Adrenal gland (tissue), 12 donors: Measurements from ENCODE around the gene SLC35F6. TPM values are rescaled to one million over a fixed set of nuclear protein-coding genes. Genes with fewer than 3 reads are reported as not detected.

Experiments
- DNase-seq, 7 donors: peaks; one replicate each; pipeline ENCODE4 v3.0.0-alpha.2; 2019 to 2020
- H3K27ac ChIP-seq, 5 donors: fragments of 200-600 bp; sonication (generic) in 4 of 5; 1 replicate in 3 of 5; 2 replicates in 2 of 5; pipeline versions ENCODE4 v1.5.1 to v1.8.0; 2016 to 2020; ENCODE audit warnings: mild to moderate bottlenecking in 1 of 5
- H3K27me3 ChIP-seq: fragments of 200-600 bp; 2 replicates; pipeline ENCODE4 v1.8.0; 2021
- H3K36me3 ChIP-seq, 2 donors: fragments of 200-600 bp; replicated peaks in 1 of 2; 1 replicate in 1 of 2; 2 replicates in 1 of 2; pipeline versions ENCODE4 v1.5.1 to v1.8.0; 2018 to 2022
- H3K4me1 ChIP-seq, 2 donors: fragments of 200-600 bp; replicated peaks in 1 of 2; 1 replicate in 1 of 2; 2 replicates in 1 of 2; pipeline versions ENCODE4 v1.5.1 to v1.8.0; 2018 to 2021
- H3K4me3 ChIP-seq, 4 donors: fragments of 200-600 bp; sonication (generic) in 3 of 4; one replicate each; pipeline ENCODE4 v1.5.1; 2016 to 2018
- H3K9me3 ChIP-seq, 3 donors: fragments of 200-600 bp; sonication (generic) in 1 of 3; replicated peaks in 1 of 3; 1 replicate in 2 of 3; 2 replicates in 1 of 3; pipeline versions ENCODE4 v1.5.1 to v1.8.0; 2016 to 2021
- POLR2A ChIP-seq, 2 donors: fragments of 450-650 bp; IDR thresholded peaks; one replicate each; pipeline ENCODE4 v1.6.1; 2017; ENCODE audit warnings: antibody characterized with exemption in 2 of 2, mild to moderate bottlenecking in 2 of 2, moderate library complexity in 1 of 2
- WGBS, 4 donors: extraction: QIAGEN DNeasy Blood & Tissue Kit in 2 of 4; methylation state at CpG; one replicate each; pipeline versions ENCODE4 v1.1.5 to v1.1.7; 2013 to 2017; 5-methylcytosine and 5-hydroxymethylcytosine counted together
- intact Hi-C, 2 donors: fragments of 100-400 bp; cut with DNase I; formaldehyde crosslinking; loops; one replicate each; pipeline versions ENCODE4 v1.14.1 to v1.15.0; 2022 to 2023
- polyA plus RNA-seq, 3 donors: library from polyadenylated mRNA; stranded (reverse); fragments of 200-250 nt in 2 of 3; fragments of 350-450 nt in 1 of 3; fragmentation: Illumina TruSeq in 1 of 3; extraction: RNeasy Lipid Tissue Mini Kit (QIAGEN cat#74804) in 1 of 3; gene quantifications; one replicate each; pipeline ENCODE4 v1.2.3, GENCODE V29; 2013 to 2014
- total RNA-seq, 9 donors: library from RNA; depleted of rRNA in 4 of 9; stranded (reverse); fragments of >200 nt in 4 of 9; fragments of 120-200 nt in 1 of 9; fragmentation: NEBNext Ultra II Directional in 1 of 9; extraction: Animal tissue kit (Norgen Biotek cat#: 25700) in 1 of 9; gene quantifications; one replicate each; pipeline versions ENCODE4 v1.1.0 to v1.2.4, GENCODE V29; 2013 to 2023
- TF ChIP-seq, protein P1 (sequence below), 6 experiments: fragments of 450-650 bp in 4 of 6; fragments of 200-600 bp in 2 of 6; sonication (generic) in 1 of 6; IDR thresholded peaks; 1 replicate in 5 of 6; 2 replicates in 1 of 6; pipeline versions ENCODE4 v1.5.1 to v1.8.0; 2016 to 2021; ENCODE audit warnings: antibody characterized with exemption in 6 of 6, mild to moderate bottlenecking in 2 of 6, moderate library complexity in 1 of 6
- donor health status: healthy with polysubstance abuse.
- donor health status: Bipolar disorder and iron deficiency.
- donor health status: DM: yes; HTN: yes; CAD: no.
- donor health status: DM: no; HTN: no; CAD: no.
- donor health status: DM: no; HTN: no; CAD: no.
- donor health status: DM: yes; HTN: yes; CAD: no.

SLC35F6 gene
- total and polyA plus RNA-seq, 12 donors = 20.0 to 92.4 (median 56.7) TPM

GRCh38 chr2:26820932-26821331 lies 56.8 kb downstream of the SLC35F6 start:
- H3K36me3 ChIP-seq = no peaks in the 10 kb centered on the region
- no peaks in the 10 kb centered on the region for H3K4me1 ChIP-seq
- DNase-seq = no peak
- no peak overlapping the region for H3K4me3 ChIP-seq
- peaks cover 3% of the 10 kb centered on the region for H3K27me3 ChIP-seq
- intact Hi-C loops = no loop called here
- WGBS, 4 donors = 74 to 84% (median 84%) methylated on average over 7 of the region's 7 CpGs
- H3K27ac ChIP-seq = no peak overlapping the region
- no peaks in the 10 kb centered on the region for H3K9me3 ChIP-seq
- TF ChIP-seq POLR2A (IDR thresholded peaks at IDR 0.05) = no peak
- TF ChIP-seq, protein P1, sequence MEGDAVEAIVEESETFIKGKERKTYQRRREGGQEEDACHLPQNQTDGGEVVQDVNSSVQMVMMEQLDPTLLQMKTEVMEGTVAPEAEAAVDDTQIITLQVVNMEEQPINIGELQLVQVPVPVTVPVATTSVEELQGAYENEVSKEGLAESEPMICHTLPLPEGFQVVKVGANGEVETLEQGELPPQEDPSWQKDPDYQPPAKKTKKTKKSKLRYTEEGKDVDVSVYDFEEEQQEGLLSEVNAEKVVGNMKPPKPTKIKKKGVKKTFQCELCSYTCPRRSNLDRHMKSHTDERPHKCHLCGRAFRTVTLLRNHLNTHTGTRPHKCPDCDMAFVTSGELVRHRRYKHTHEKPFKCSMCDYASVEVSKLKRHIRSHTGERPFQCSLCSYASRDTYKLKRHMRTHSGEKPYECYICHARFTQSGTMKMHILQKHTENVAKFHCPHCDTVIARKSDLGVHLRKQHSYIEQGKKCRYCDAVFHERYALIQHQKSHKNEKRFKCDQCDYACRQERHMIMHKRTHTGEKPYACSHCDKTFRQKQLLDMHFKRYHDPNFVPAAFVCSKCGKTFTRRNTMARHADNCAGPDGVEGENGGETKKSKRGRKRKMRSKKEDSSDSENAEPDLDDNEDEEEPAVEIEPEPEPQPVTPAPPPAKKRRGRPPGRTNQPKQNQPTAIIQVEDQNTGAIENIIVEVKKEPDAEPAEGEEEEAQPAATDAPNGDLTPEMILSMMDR (IDR thresholded peaks at IDR 0.05) = no peak

DNA sequence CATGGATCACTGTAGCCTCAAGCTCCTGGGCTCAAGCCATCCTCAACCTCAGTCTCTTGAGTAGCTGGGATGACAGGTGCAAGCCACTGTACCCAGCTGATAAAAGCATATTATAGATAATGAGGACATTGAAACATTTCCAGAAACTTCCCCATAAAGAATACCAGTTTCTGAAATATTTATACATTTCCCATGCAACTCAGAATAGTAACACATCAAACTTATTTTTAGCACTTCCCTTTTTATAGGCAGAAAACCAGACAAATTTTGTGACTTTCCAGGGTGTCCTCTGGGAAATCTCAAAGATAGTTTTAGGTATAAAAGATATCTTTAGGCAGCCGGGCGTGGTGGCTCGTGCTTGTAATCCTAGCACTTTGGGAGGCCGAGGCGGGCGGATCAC lies 58.8 kb downstream of the SLC35F6 start:
- no peak for DNase-seq
- Histone ChIP-seq H3K9me3 (no peaks in the 10 kb centered on the region), H3K36me3 (no peaks in the 10 kb centered on the region), H3K4me1 (no peaks in the 10 kb centered on the region), H3K4me3 (no peak overlapping the region), H3K27me3 (peaks cover 3% of the 10 kb centered on the region), H3K27ac (no peak overlapping the region)
- intact Hi-C loops = no loop called here
- no peak for TF ChIP-seq POLR2A (IDR thresholded peaks at IDR 0.05)
- TF ChIP-seq, protein P1 (IDR thresholded peaks at IDR 0.05) = no peak
- WGBS, 4 donors = 87 to 94% (median 87%) methylated on average over 6 of the region's 6 CpGs

Other genes starting within 250 kb of the SLC35F6 start
- gene CIB4, start 122.9 kb upstream of the SLC35F6 start, total RNA-seq = 1 to 10 TPM in 7 of 9 donors, not detected in 2; 2.2 to 6.9 (median 3.5) TPM
- 10 to 100 TPM in 1 of 3 donors, 1 to 10 TPM in 2; 3.3 to 10.1 (median 5.3) TPM for gene CIB4, start 122.9 kb upstream of the SLC35F6 start, polyA plus RNA-seq
- gene KCNK3, start 71.6 kb upstream of the SLC35F6 start, total RNA-seq = 100 to 1,000 TPM in 8 of 9 donors, 10 to 100 TPM in 1; 69.6 to 595 (median 395) TPM
- 100 to 1,000 TPM; 133 to 325 (median 160) TPM for gene KCNK3, start 71.6 kb upstream of the SLC35F6 start, polyA plus RNA-seq
- 1 to 10 TPM in 2 of 9 donors, under 1 TPM in 3, not detected in 4; 0.49 to 4.5 (median 0.97) TPM for gene CENPA, start 21.8 kb downstream of the SLC35F6 start, total RNA-seq
- 1 to 10 TPM in 1 of 3 donors, under 1 TPM in 2; 0.20 to 1.1 (median 0.56) TPM for gene CENPA, start 21.8 kb downstream of the SLC35F6 start, polyA plus RNA-seq
- gene DPYSL5, start 83.8 kb downstream of the SLC35F6 start, total RNA-seq = 1 to 10 TPM in 2 of 9 donors, under 1 TPM in 3, not detected in 4; 0.34 to 1.6 (median 0.64) TPM
- 1 to 10 TPM in 2 of 3 donors, under 1 TPM in 1; 0.37 to 1.6 (median 1.0) TPM for gene DPYSL5, start 83.8 kb downstream of the SLC35F6 start, polyA plus RNA-seq
- 10 to 100 TPM; 11.0 to 27.9 (median 18.6) TPM for gene MAPRE3, start 206.4 kb downstream of the SLC35F6 start, total RNA-seq
- gene MAPRE3, start 206.4 kb downstream of the SLC35F6 start, polyA plus RNA-seq = 10 to 100 TPM; 26.5 to 73.0 (median 30.5) TPM